Stimulated activated CD4-positive, alpha-beta T cell treated with anti-CD3 and anti-CD28 coated beads, TNF-alpha, amount 100 ng/mL, for 48 hours (primary cell): ENCODE results near the gene TIAM2.
"Not testable (repeated sequence)": the region's sequence is repeated elsewhere in the genome, so short reads cannot be mapped to it uniquely, and the experiment has no call there.

Source experiments
- DNase-seq, 3 donors: peaks; one replicate each; pipeline ENCODE4 v3.0.0-alpha.2; 2020; ENCODE audit warnings: low read depth in 3 of 3

Gene TIAM2

DNA sequence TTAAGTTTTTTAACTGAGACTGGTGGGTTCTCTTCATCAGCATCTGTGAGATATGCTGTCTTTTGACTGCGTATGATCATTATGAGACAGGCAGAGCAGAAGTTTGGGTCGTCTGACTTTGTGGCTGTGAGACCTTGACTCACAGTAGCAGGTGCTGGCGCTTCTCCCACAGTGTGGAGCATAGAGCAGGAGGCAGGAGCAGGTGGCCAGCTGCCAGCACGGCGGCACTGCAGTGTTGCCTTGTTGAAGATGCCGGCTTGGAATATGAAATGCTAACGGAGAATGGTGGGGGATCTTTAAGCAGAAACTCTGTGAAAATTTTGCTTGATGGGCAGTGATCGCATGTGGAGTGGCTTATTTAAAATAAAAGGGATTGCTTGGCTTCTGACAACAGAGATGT is 105.0 kb downstream of the TIAM2 start:
- no peak for DNase-seq

DNA sequence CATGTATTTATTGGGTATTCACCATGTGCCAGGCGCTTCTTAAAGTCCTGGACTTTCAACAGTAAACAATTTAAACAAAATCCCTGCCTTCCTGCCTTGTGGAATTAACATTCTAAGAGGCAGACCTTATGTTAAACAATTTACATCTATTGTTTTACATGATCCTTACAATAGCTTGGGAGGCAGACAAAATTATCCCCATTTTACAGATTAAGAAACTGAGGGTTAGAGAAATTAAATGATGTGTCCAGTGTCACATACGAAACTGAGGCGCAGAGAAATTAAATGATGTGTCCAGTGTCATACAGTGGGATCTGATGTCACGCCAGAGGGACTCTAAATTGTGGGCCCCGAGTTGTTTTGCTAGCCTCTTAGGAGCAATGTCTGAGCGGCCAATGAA is 105.5 kb downstream of the TIAM2 start:
- DNase-seq, result no peak

- not testable (repeated sequence) for DNase-seq
Measured at GRCh38 chr6:155103083-155103645, 108.0 kb downstream of the TIAM2 start.

- DNase-seq, result no peak
Measured at GRCh38 chr6:155103816-155104366, 108.8 kb downstream of the TIAM2 start.

- DNase-seq, result no peak
Measured at GRCh38 chr6:155106456-155107115, 111.5 kb downstream of the TIAM2 start.

DNA sequence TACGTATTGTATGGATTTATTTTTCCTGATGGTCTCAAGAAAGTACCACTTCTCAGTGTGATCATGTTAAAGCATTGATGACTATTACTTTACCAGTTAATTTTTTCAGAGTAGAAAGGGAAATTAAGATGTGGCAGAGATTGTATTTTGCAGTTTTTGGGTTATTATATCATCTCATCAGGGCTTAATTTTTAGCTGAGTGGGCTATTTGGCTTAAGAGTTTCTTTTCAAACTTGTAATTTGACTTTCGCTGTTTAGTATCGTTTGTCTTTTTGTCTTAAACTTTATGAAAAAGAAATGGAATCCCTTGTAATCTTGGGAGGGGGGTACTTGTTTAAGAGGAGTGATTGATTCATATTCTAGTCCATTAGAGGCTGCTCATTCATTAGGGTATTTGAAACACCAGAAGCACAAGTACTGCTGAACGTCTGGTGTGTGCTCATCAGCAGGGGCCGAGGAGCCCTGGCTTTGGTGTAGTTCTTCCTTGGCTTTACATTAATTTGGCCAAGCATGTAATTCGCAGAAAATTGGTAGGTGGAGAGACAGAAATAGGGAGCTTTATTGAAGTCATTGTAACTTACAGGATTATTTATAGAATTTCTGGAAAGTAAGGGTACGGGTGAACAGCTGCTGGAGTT is 112.4 kb downstream of the TIAM2 start:
- no peak for DNase-seq

GRCh38 chr6:155108070-155108820 is 113.1 kb downstream of the TIAM2 start:
- DNase-seq, result no peak

DNA sequence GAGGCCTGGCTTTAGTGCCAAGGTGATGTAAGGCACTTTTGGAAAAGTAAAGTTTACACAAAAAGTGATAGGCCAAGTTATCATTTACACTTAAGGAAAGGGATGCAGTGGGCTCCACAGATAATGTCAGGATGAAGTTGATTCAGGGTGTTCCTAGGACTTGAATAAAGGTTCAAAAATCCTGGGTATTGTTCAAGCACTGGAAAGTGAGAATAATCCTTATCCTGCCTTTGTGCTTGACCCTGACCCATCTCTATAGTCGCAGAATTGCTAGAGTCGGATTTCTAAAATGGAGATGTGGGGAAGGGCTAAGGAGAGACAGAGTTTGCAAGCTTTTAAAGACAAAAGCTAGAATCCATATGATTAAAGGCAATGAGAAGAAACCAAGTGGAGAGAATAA is 115.6 kb downstream of the TIAM2 start:
- DNase-seq, result no peak

GRCh38 chr6:155112757-155113156 is 117.6 kb downstream of the TIAM2 start:
- DNase-seq, result no peak

- no peak for DNase-seq
Measured at GRCh38 chr6:155115893-155116570, 120.9 kb downstream of the TIAM2 start.

DNA sequence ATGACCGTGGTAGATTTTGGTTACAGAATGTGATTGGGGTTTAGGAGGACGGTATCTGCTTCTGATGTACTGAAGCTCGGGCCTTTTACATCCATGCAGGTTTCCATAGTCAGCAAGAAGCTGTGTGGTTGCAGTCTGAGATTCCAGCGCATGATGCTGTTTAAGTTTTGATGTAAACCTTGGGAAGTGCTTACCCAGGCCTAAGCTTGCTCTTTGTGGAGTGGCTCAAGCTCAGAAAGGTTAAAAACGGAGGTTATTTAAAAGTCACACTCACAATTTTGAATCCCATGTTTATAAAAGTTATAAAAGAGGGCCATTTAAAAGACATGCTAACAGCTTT is 121.4 kb downstream of the TIAM2 start:
- DNase-seq, result no peak

DNA sequence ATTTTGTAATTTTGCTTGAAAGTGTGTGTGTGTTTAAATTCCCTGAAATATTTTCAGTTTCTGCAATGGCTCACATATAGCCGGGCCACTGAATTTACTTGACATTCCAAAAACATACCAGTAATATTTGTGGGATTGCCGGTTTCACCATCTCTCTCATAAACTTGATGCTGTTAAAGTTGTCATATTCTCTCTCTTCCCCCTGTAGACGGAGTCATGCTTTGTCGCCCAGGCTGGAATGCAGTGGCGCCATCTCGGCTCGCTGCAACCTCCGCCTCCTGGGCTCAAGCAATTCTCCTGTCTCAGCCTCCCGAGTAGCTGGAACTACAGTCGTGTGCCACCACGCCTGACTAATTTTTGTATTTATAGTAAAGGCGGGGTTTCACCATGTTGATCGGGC is 122.1 kb downstream of the TIAM2 start:
- no peak for DNase-seq

DNA sequence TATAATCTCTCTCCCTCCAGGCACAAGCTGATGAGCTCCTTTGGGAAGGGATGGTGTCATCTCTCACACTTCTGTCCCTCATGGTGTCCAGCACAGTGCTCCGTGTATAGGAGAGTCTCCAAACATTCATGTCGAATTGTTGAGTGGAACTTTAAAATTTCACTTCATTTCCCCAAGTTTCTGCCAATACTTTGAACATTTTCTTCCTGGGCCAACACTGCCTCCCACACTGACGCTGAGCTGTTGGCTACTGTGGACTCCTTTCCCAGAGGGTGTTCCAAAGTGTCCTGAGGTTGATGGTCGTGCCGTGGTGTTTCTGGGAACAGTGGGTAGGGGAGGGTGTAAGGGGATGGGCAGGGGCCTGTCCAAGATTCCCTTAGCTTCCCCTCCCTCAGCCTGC is 122.7 kb downstream of the TIAM2 start:
- no peak for DNase-seq

- not testable (repeated sequence) for DNase-seq
Measured at GRCh38 chr6:155119201-155119600, 124.1 kb downstream of the TIAM2 start.

DNA sequence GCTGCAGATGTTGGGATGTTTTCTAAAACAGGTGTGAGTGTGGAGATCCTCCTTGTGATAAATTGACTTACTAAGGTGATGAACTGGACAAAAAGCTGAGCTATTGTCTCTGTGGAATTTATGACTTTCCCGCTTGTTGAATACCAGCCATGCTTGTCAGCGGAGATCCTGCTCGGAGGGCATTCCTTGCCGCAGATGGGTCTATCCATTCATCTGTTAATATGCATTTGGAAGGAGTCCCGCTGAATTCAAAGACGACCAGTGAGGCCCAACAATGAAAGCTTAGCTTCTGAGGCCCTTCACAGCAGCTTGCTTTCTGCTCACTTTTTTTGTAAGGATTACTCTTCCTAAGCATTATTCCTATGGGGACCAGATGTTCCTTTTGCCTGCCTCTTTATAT is 124.9 kb downstream of the TIAM2 start:
- DNase-seq, result no peak

DNA sequence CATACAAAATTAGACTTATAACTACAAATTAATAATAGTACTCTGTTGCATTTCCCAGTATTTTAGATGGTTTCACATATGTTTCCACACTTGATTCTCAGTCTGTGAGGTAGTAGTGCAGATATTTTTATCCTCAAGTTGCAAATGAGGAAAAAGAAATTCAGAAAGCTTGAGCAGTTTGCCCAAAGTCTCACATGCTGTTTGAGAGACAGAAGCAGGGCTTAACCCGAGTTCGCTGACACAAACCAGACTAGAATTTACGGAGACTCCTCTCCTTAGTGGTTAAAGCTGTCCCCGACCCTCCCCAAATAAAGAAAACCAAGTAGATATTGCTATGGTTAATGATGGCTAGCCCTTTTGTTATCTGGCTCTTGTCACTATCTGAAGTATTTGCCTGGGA is 126.2 kb downstream of the TIAM2 start:
- DNase-seq, result no peak

DNA sequence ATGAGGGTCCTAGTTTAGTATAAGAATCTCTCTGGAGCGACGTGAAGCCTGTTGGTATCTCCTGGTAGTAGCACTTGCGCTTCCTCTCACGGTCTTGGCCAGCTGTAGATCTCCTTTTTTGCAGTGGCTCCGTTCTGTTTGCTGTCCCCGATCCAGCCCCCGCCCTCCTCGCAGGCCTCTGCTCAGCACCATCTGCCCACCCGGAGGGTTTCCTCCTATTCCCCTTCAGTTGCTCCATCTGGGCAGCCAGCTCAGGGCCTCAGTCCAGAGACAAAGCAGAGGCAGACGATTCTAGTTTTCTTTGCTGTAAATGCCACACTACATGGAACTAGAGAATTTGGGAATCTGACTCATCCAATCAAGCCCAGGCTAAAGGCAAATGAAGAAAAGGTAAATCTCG is 126.6 kb downstream of the TIAM2 start:
- no peak for DNase-seq

DNA sequence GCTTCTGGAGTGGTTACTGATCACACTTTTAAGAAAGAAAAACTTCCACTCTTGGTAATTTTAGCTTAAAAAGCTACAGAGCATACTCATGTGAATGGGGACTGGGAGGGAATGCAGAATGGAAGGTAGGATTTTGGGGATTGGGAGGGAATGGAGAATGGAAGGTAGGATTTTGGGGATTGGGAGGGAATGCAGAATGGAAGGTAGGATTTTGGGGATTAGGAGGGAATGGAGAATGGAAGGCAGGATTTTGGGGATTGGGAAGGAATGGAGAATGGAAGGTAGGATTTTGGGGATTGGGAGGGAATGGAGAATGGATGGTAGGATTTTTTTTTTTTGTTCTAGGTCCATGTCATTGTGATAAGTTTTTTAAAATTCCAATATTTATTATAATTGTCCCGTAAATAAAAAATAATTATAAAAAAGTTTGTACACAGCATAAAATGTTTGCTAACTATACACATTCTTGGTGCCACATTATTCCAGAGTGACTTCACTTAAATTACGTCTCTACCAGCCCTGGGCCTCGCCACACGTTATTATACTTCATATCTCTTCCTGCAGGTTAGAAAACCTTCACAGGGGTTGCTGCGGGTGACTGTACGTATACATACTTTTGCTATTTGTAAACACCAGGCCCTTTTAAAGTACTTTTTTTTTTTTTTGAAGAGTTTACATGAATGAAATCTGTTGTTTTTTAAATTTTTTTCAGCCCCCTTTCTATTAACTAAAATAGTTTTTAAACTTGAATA is 127.3 kb downstream of the TIAM2 start:
- no peak for DNase-seq

DNA sequence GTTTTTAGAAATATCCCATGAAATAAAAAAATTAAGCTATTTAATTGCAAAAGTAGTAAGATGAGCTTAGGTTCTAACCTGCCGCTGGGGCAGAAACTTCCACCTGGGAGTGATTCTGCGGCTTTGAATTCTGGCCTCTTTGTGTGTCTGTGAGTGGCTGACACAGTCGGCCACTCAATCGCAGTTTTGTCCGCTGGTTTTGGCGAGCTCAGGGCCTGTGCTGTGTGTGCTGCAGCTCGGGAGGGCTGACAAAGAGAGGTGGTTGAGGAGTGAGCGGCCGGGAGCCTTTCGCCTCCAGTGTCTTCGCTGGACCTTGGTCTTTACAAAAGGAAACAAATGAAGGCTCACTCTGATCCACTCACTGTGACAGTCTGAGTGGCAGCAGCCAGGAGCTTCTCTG is 128.4 kb downstream of the TIAM2 start:
- DNase-seq, result no peak

- no peak for DNase-seq
Measured at GRCh38 chr6:155125906-155126305, 130.8 kb downstream of the TIAM2 start.

GRCh38 chr6:155126727-155127439 is 131.8 kb downstream of the TIAM2 start:
- peak; percentile 45 to 64 (median 49) for DNase-seq
